HCT116 (cell line): ENCODE results near the gene ZNF48. TPM values are rescaled to one million over a fixed set of nuclear protein-coding genes. Genes with fewer than 3 reads are reported as not detected.

Source experiments
- ATAC-seq: fragments of 200-7000 bp; cut with Tn5 transposase; 2 replicates; pipeline ENCODE4 v1.9.1; 2020; ENCODE audit warnings: mild to moderate bottlenecking, moderate library complexity
- BruUV-seq: library from RNA; stranded (reverse); fragments of 400-500 nt; replicated peaks from 2 replicates; lab custom pipeline; 2021; lab: Mats Ljungman, UMichigan
- CTCF ChIA-PET: fragments of 300-600 bp; sonication (Branson Sonifier 250); formaldehyde crosslinking; loops from one replicate; lab custom pipeline; 2021; ENCODE audit warnings: antibody characterized with exemption; lab: Charles Lee
- POLR2A ChIA-PET: fragments of 300-600, 350-600 bp; sonication (Branson Sonifier 250); formaldehyde crosslinking; loops from one replicate; lab custom pipeline; 2021; ENCODE audit warnings: antibody characterized with exemption; lab: Charles Lee
- RAD21 ChIA-PET, 2 experiments: fragments of 300-600 bp; sonication (Branson Sonifier 250); formaldehyde crosslinking; loops; one replicate each; lab custom pipeline; 2023; ENCODE audit warnings: low total read pairs in 2 of 2; ENCODE audit not compliant: uncharacterized antibody in 2 of 2, unreplicated experiment in 2 of 2, low non-redundant PET in 1 of 2; lab: Charles Lee
- DNase-seq: peaks from one replicate; pipeline ENCODE4 v3.0.0-alpha.2; 2010; ENCODE audit warnings: low read depth, low spot score
- H2AFZ ChIP-seq: fragments of 200-600 bp; shearing (Covaris generic), sonication (generic); 2 replicates; pipeline ENCODE4 v1.6.1; 2017; ENCODE audit warnings: low read depth, mixed run types, mixed read lengths, antibody characterized with exemption, low read length; ENCODE audit not compliant: poor library complexity, severe bottlenecking
- H3K27ac ChIP-seq: 2 replicates; pipeline ENCODE4 v1.5.1; 2012; ENCODE audit warnings: low read depth, low read length
- H3K27me3 ChIP-seq: fragments of 200-600 bp; sonication (generic); 2 replicates; pipeline ENCODE4 v1.6.1; 2016; ENCODE audit warnings: mixed run types, low read length, mixed read lengths; ENCODE audit not compliant: insufficient read depth
- H3K36me3 ChIP-seq, 2 experiments: fragments of 200-500 bp in 1 of 2; fragments of 200-600 bp in 1 of 2; sonication (Bioruptor generic) in 1 of 2; sonication (generic) in 1 of 2; 2 replicates each; pipeline versions ENCODE4 v1.5.1 to v1.6.1; 2014 to 2016; ENCODE audit warnings: low read length in 2 of 2, inconsistent platforms in 1 of 2, mixed read lengths in 1 of 2, mixed run types in 1 of 2; ENCODE audit not compliant: insufficient read depth in 2 of 2, control insufficient read depth in 1 of 2
- H3K4me1 ChIP-seq, 2 experiments: fragments of 200-600 bp in 1 of 2; sonication (generic) in 1 of 2; 2 replicates each; pipeline versions ENCODE4 v1.5.1 to v1.6.1; 2012 to 2017; ENCODE audit warnings: low read length in 2 of 2, inconsistent platforms in 1 of 2, mild to moderate bottlenecking in 1 of 2, mixed read lengths in 1 of 2, mixed run types in 1 of 2, moderate library complexity in 1 of 2; ENCODE audit not compliant: insufficient read depth in 2 of 2, control insufficient read depth in 1 of 2
- H3K4me2 ChIP-seq: fragments of 200-600 bp; sonication (generic); 2 replicates; pipeline ENCODE4 v1.6.1; 2017; ENCODE audit warnings: mixed run types, low read length, mixed read lengths
- H3K4me3 ChIP-seq, 2 experiments: fragments of 200-600 bp in 1 of 2; sonication (generic) in 1 of 2; replicated peaks in 1 of 2; 2 replicates each; pipeline ENCODE4 v1.5.1; 2011 to 2016; ENCODE audit warnings: low read length in 2 of 2, control low read depth in 1 of 2, low read depth in 1 of 2, mild to moderate bottlenecking in 1 of 2, mixed read lengths in 1 of 2, mixed run types in 1 of 2
- H3K79me2 ChIP-seq: fragments of 200-600 bp; sonication (generic); 2 replicates; pipeline ENCODE4 v1.6.1; 2017; ENCODE audit warnings: mild to moderate bottlenecking, mixed run types, low read length, moderate library complexity, mixed read lengths; ENCODE audit not compliant: insufficient read depth
- H3K9ac ChIP-seq: fragments of 200-600 bp; sonication (generic); 2 replicates; pipeline ENCODE4 v1.6.1; 2016; ENCODE audit warnings: low read length, mixed read lengths
- H3K9me2 ChIP-seq: fragments of 200-600 bp; sonication (generic), shearing (Covaris generic); 2 replicates; pipeline ENCODE4 v1.6.1; 2017; ENCODE audit warnings: mixed run types, mild to moderate bottlenecking, moderate library complexity; ENCODE audit not compliant: insufficient read depth
- H3K9me3 ChIP-seq, 2 experiments: fragments of 200-500 bp in 1 of 2; fragments of 200-600 bp in 1 of 2; sonication (Bioruptor generic) in 1 of 2; sonication (generic) in 1 of 2; 2 replicates each; pipeline ENCODE4 v1.6.1; 2014 to 2017; ENCODE audit warnings: low read length in 2 of 2, mixed read lengths in 2 of 2, inconsistent platforms in 1 of 2, low read depth in 1 of 2, mild to moderate bottlenecking in 1 of 2, mixed run types in 1 of 2, moderate library complexity in 1 of 2; ENCODE audit not compliant: control insufficient read depth in 1 of 2, insufficient read depth in 1 of 2
- H4K20me1 ChIP-seq: fragments of 200-600 bp; sonication (generic), shearing (Covaris generic); 2 replicates; pipeline ENCODE4 v1.6.1; 2017; ENCODE audit warnings: mixed run types, mild to moderate bottlenecking, moderate library complexity; ENCODE audit not compliant: insufficient read depth
- CBX3 ChIP-seq: IDR thresholded peaks from 2 replicates; pipeline ENCODE4 v1.6.1; 2012; ENCODE audit warnings: low read depth
- CTCF ChIP-seq, 3 experiments: fragments of 200-600 bp in 1 of 3; sonication (generic) in 1 of 3; IDR thresholded peaks in 2 of 3; conservative IDR thresholded peaks in 1 of 3; 2 replicates each; pipeline ENCODE4 v1.5.1; 2012 to 2017; ENCODE audit warnings: low read depth in 2 of 3, low read length in 2 of 3, antibody characterized with exemption in 1 of 3, borderline replicate concordance in 1 of 3, control low read depth in 1 of 3, mild to moderate bottlenecking in 1 of 3, mixed read lengths in 1 of 3, mixed run types in 1 of 3, moderate library complexity in 1 of 3; ENCODE audit not compliant: insufficient read depth in 1 of 3
- EZH2phosphoT487 ChIP-seq: fragments of 200-600 bp; IDR thresholded peaks from 2 replicates; pipeline ENCODE4 v1.6.1; 2018; ENCODE audit warnings: antibody characterized with exemption, borderline replicate concordance
- MAX ChIP-seq: IDR thresholded peaks from 2 replicates; pipeline ENCODE4 v1.6.1; 2012
- POLR2A ChIP-seq: IDR thresholded peaks from 2 replicates; pipeline ENCODE4 v1.7.0; 2011; ENCODE audit warnings: borderline replicate concordance; ENCODE audit not compliant: insufficient read depth, insufficient read length; ENCODE audit errors: extremely low read depth
- POLR2AphosphoS5 ChIP-seq: IDR thresholded peaks from 2 replicates; pipeline ENCODE4 v1.6.1; 2011; ENCODE audit warnings: mild to moderate bottlenecking, low read depth, low read length, moderate library complexity
- SIN3A ChIP-seq: IDR thresholded peaks from 2 replicates; pipeline ENCODE4 v1.6.1; 2012; ENCODE audit warnings: low read depth
- TCF7L2 ChIP-seq: IDR thresholded peaks from 2 replicates; pipeline ENCODE4 v1.7.0; 2011; ENCODE audit warnings: borderline replicate concordance, inconsistent platforms; ENCODE audit not compliant: insufficient read depth, insufficient read length; ENCODE audit errors: extremely low read depth
- YY1 ChIP-seq: IDR thresholded peaks from 2 replicates; pipeline ENCODE4 v1.6.1; 2011; ENCODE audit warnings: low read length, low read depth, moderate library complexity, mild to moderate bottlenecking; ENCODE audit not compliant: insufficient replicate concordance; ENCODE audit errors: extremely low read depth
- ZBTB33 ChIP-seq: IDR thresholded peaks from 2 replicates; pipeline ENCODE4 v1.6.1; 2011; ENCODE audit warnings: mild to moderate bottlenecking, low read length, moderate library complexity; ENCODE audit not compliant: insufficient replicate concordance; ENCODE audit errors: extremely low read depth
- ZFX ChIP-seq: fragments of 450-650 bp; IDR thresholded peaks from 2 replicates; pipeline ENCODE4 v1.6.1; 2017
- intact Hi-C: fragments of 100-400 bp; cut with micrococcal nuclease; formaldehyde crosslinking; loops from 2 replicates; pipeline ENCODE4 v1.10.0; 2022
- total RNA-seq: library from RNA; stranded (reverse); gene quantifications from one replicate; pipeline ENCODE4 v1.2.1, GENCODE V29; 2021; ENCODE audit not compliant: unreplicated experiment

The ZNF48 gene
- total RNA-seq, 1 experiment from 2014 or later = 17.9 TPM

- peaks cover 20% of the 10 kb centered on the region for H3K79me2 ChIP-seq
- H3K4me3 ChIP-seq = peak overlapping the region; percentile 26 to 44
- peak overlapping the region; percentile 79 for H3K4me2 ChIP-seq
- peaks cover 6 to 39% of the 10 kb centered on the region in 2 experiments; a peak in 3 of 4 replicates for H3K4me1 ChIP-seq
- H3K9me2 ChIP-seq = no peaks in the 10 kb centered on the region
- H2AFZ ChIP-seq = no peak overlapping the region
- ChIA-PET RAD21 (interaction anchor here (0.6 to 1.4 kb wide), 6 partner anchors 9 to 40 kb away, joined by 3 to 13 read pairs (median 4); partner anchors contain the start of genes DCTPP1 (in 2 of the 2) and ZNF771 (in 1 of the 2)), CTCF (interaction anchor here (0.7 to 4.9 kb wide), 13 partner anchors 9 to 325 kb away, joined by 3 to 52 read pairs (median 4); partner anchors contain the start of genes DCTPP1, TBC1D10B, ZNF48 and ZNF771), POLR2A (interaction anchor here (0.9 to 2.0 kb wide), 7 partner anchors 8 to 216 kb away, joined by 3 to 15 read pairs (median 5); partner anchors contain the start of genes DCTPP1, ZNF48, ZNF764 and ZNF771)
- peaks cover 3% of the 10 kb centered on the region; the same call in 1 of the 2 replicates for H4K20me1 ChIP-seq
- ATAC-seq (peak; percentile 91), DNase-seq (peak; percentile 91)
- no peaks in the 10 kb centered on the region for H3K27me3 ChIP-seq
- intact Hi-C loops = no loop called here
- H3K36me3 ChIP-seq = peaks cover 10 to 30% of the 10 kb centered on the region in 2 experiments; a peak in 2 of 4 replicates
- H3K9ac ChIP-seq = peak overlapping the region; percentile 65
- no TSS peak for BruUV-seq
- no peaks in the 10 kb centered on the region for H3K9me3 ChIP-seq
- peak overlapping the region; percentile 83 for H3K27ac ChIP-seq
- TF ChIP-seq POLR2A = peak; percentile 13
- 0 out of 2 replicates have a peak, but pooled peaks have one; percentile 23 for TF ChIP-seq ZFX
- no peak for TF ChIP-seq ZBTB33
- TF ChIP-seq CBX3 = peak; percentile 45; the same call in 1 of the 2 replicates
- TF ChIP-seq SIN3A = 0 out of 2 replicates have a peak, but pooled peaks have one; percentile 35
- peak; percentile 69 for TF ChIP-seq POLR2AphosphoS5
- TF ChIP-seq MAX = peak; percentile 97
- TF ChIP-seq YY1 = peak; percentile 4
- TF ChIP-seq CTCF (IDR thresholded peaks at IDR 0.05 in 2 of 3, conservative IDR thresholded peaks at IDR 0.05 in 1 of 3; ENCODE audit: borderline replicate concordance in 1 of 3, insufficient read depth in 1 of 3, low read depth in 2 of 3, low read length in 2 of 3) = peak in 1 of 3 experiments; percentile 35; a peak in 1 of 6 replicates
- TF ChIP-seq EZH2phosphoT487 = no peak
- peak; percentile 63 for TF ChIP-seq TCF7L2
These were observed 22.5 kb downstream of the ZNF48 start for GRCh38 chr16:30417529-30418349.
